Naive thymus-derived CD4-positive, alpha-beta T cell (primary cell): ENCODE data around the gene LMO7. TPM values are rescaled to one million over a fixed set of nuclear protein-coding genes. Genes with fewer than 3 reads are reported as not detected.
"Not testable (repeated sequence)": the region's sequence is repeated elsewhere in the genome, so short reads cannot be mapped to it uniquely, and the experiment has no call there.

Experiments used
- ATAC-seq: fragments of 150-1000 bp; cut with Tn5 transposase; 2 replicates; pipeline ENCODE4 v1.10.0; 2021; ENCODE audit warnings: mild to moderate bottlenecking, moderate library complexity
- CTCF ChIA-PET: fragments of 350-600 bp; sonication (Branson Sonifier 250); formaldehyde crosslinking; loops from one replicate; lab custom pipeline; 2021; ENCODE audit warnings: antibody characterized with exemption; lab: Charles Lee
- POLR2A ChIA-PET: fragments of 350-600 bp; sonication (Branson Sonifier 250); formaldehyde crosslinking; loops from one replicate; lab custom pipeline; 2021; ENCODE audit warnings: antibody characterized with exemption, inconsistent platforms; lab: Charles Lee
- DNase-seq, 9 donors: peaks; one replicate each; pipeline versions ENCODE4 v3.0.0 to v3.0.0-alpha.2; 2020 to 2022; ENCODE audit warnings: mixed read lengths in 1 of 9
- H3K27ac ChIP-seq: one replicate; pipeline ENCODE4 v1.7.0; 2013; ENCODE audit warnings: mild to moderate bottlenecking, low read depth, low read length, moderate library complexity
- H3K27me3 ChIP-seq, 2 donors: one replicate each; pipeline ENCODE4 v1.7.0; 2013; ENCODE audit warnings: low read length in 2 of 2, mild to moderate bottlenecking in 2 of 2, moderate library complexity in 2 of 2; ENCODE audit not compliant: control insufficient read depth in 2 of 2, insufficient read depth in 2 of 2
- H3K36me3 ChIP-seq, 3 experiments: 1 replicate in 2 of 3; 2 replicates in 1 of 3; pipeline ENCODE4 v1.7.0; 2013; ENCODE audit warnings: low read length in 3 of 3, mild to moderate bottlenecking in 3 of 3, moderate library complexity in 1 of 3; ENCODE audit not compliant: insufficient read depth in 3 of 3, control insufficient read depth in 2 of 3
- H3K4me1 ChIP-seq, 2 donors: one replicate each; pipeline ENCODE4 v1.7.0; 2013; ENCODE audit warnings: low read length in 2 of 2, mild to moderate bottlenecking in 2 of 2, moderate library complexity in 1 of 2; ENCODE audit not compliant: control insufficient read depth in 2 of 2, insufficient read depth in 2 of 2
- H3K4me3 ChIP-seq: 2 replicates; pipeline ENCODE4 v1.7.0; 2013; ENCODE audit warnings: mild to moderate bottlenecking, low read length
- H3K9me3 ChIP-seq, 3 experiments: 1 replicate in 2 of 3; 2 replicates in 1 of 3; pipeline ENCODE4 v1.7.0; 2013; ENCODE audit warnings: low read length in 3 of 3; ENCODE audit not compliant: control insufficient read depth in 2 of 3
- H3K27ac Mint-ChIP-seq, 9 donors: one replicate each; pipeline ENCODE4 v1.8.0; 2020 to 2022; ENCODE audit warnings: mixed read lengths in 9 of 9, mild to moderate bottlenecking in 8 of 9, moderate library complexity in 5 of 9, inconsistent platforms in 2 of 9
- H3K27me3 Mint-ChIP-seq, 5 donors: one replicate each; pipeline ENCODE4 v1.8.0; 2021 to 2022; ENCODE audit warnings: mixed read lengths in 5 of 5, mild to moderate bottlenecking in 1 of 5
- H3K36me3 Mint-ChIP-seq, 5 donors: one replicate each; pipeline ENCODE4 v1.8.0; 2020 to 2022; ENCODE audit warnings: mixed read lengths in 5 of 5, mild to moderate bottlenecking in 3 of 5, inconsistent platforms in 1 of 5
- H3K4me1 Mint-ChIP-seq, 7 donors: one replicate each; pipeline ENCODE4 v1.8.0; 2020 to 2022; ENCODE audit warnings: mixed read lengths in 7 of 7, mild to moderate bottlenecking in 3 of 7, inconsistent platforms in 1 of 7
- H3K4me3 Mint-ChIP-seq, 10 donors: one replicate each; pipeline ENCODE4 v1.8.0; 2020 to 2022; ENCODE audit warnings: mild to moderate bottlenecking in 10 of 10, mixed read lengths in 10 of 10, moderate library complexity in 6 of 10, inconsistent platforms in 2 of 10
- H3K9me3 Mint-ChIP-seq, 11 donors: one replicate each; pipeline ENCODE4 v1.8.0; 2020 to 2022; ENCODE audit warnings: mixed read lengths in 11 of 11, mild to moderate bottlenecking in 4 of 11, inconsistent platforms in 1 of 11, moderate library complexity in 1 of 11
- intact Hi-C, 2 donors: fragments of 100-400 bp; cut with micrococcal nuclease; formaldehyde crosslinking; loops; one replicate each; pipeline ENCODE4 v1.15.1; 2023
- polyA plus RNA-seq, 2 donors: library from polyadenylated mRNA; unstranded; fragments of 300-500 nt; fragmentation: Illumina TruSeq; gene quantifications; one replicate each; pipeline ENCODE4 v1.2.3, GENCODE V29; 2021
- total RNA-seq, 6 experiments: library from RNA in 5 of 6; stranded (reverse) in 5 of 6; gene quantifications; 1 replicate in 5 of 6; 2 replicates in 1 of 6; pipeline ENCODE4 v1.2.3 and lab custom pipeline; 2021 to 2026

LMO7 gene
- total and polyA plus RNA-seq, 7 experiments from 2014 or later: 18.0 to 68.1 (median 37.8) TPM

GRCh38 chr13:75793188-75793567 is 157.0 kb downstream of the LMO7 start:
- CTCF ChIA-PET, intact Hi-C loops, H3K4me3 Mint-ChIP-seq, H3K9me3 Mint-ChIP-seq, H3K27ac ChIP-seq, ATAC-seq, H3K27me3 ChIP-seq, H3K9me3 ChIP-seq, H3K4me1 ChIP-seq, DNase-seq, H3K4me3 ChIP-seq, H3K27ac Mint-ChIP-seq, H3K27me3 Mint-ChIP-seq: not testable (repeated sequence)
- Mint-ChIP-seq H3K4me1 (peaks cover 2 to 48% (median 25%) of the 10 kb centered on the region in 7 donors), H3K36me3 (peaks cover 18 to 57% (median 30%) of the 10 kb centered on the region in 5 donors)
- peaks cover 0 to 13% (median 0%) of the 10 kb centered on the region in 3 experiments for H3K36me3 ChIP-seq
- POLR2A ChIA-PET: interaction anchor here (1.1 kb wide), 1 partner anchor 32 kb away, joined by 4 read pairs; no protein-coding TSS in a partner anchor

- POLR2A ChIA-PET: no interaction called here
These were observed 158.5 kb downstream of the LMO7 start for GRCh38 chr13:75794663-75795062.

GRCh38 chr13:75795274-75795673 is 159.1 kb downstream of the LMO7 start:
- no peaks in the 10 kb centered on the region for H3K9me3 ChIP-seq
- H3K36me3 ChIP-seq: peaks cover 0 to 13% (median 0%) of the 10 kb centered on the region in 3 experiments
- H3K4me1 Mint-ChIP-seq: peaks cover 2 to 67% (median 39%) of the 10 kb centered on the region in 7 donors
- intact Hi-C loops: no loop called here
- H3K9me3 Mint-ChIP-seq: peaks cover 0 to 6% (median 0%) of the 10 kb centered on the region in 11 donors
- ATAC-seq (no peak), DNase-seq (no peak)
- no peak overlapping the region for H3K4me3 ChIP-seq
- H3K27ac Mint-ChIP-seq: peak overlapping the region in 1 of 9 donors; percentile 56
- H3K4me3 Mint-ChIP-seq: no peak overlapping the region
- no peak overlapping the region for H3K27ac ChIP-seq
- H3K27me3 Mint-ChIP-seq: no peaks in the 10 kb centered on the region
- peaks cover 0 to 6% of the 10 kb centered on the region in 2 donors for H3K4me1 ChIP-seq
- no peaks in the 10 kb centered on the region for H3K27me3 ChIP-seq
- ChIA-PET POLR2A (interaction anchor here (0.8 kb wide), 1 partner anchor 29 kb away, joined by 3 read pairs; no protein-coding TSS in a partner anchor), CTCF (interaction anchor here (1.0 kb wide), 1 partner anchor 99 kb away, joined by 6 read pairs; no protein-coding TSS in a partner anchor)
- H3K36me3 Mint-ChIP-seq: peaks cover 18 to 62% (median 38%) of the 10 kb centered on the region in 5 donors

More at GRCh38 chr13:75794663-75795062, 158.5 kb downstream of the LMO7 start:
- ATAC-seq: no peak
- DNase-seq: no peak
- Histone ChIP-seq H3K9me3 (no peaks in the 10 kb centered on the region), H3K4me1 (peaks cover 0 to 6% of the 10 kb centered on the region in 2 donors), H3K36me3 (peaks cover 0 to 13% (median 0%) of the 10 kb centered on the region in 3 experiments), H3K27ac (no peak overlapping the region), H3K4me3 (no peak overlapping the region), H3K27me3 (no peaks in the 10 kb centered on the region)
- H3K4me1 Mint-ChIP-seq: peaks cover 2 to 62% (median 34%) of the 10 kb centered on the region in 7 donors
- peaks cover 0 to 6% (median 0%) of the 10 kb centered on the region in 11 donors for H3K9me3 Mint-ChIP-seq
- no peaks in the 10 kb centered on the region for H3K27me3 Mint-ChIP-seq
- intact Hi-C loops: no loop called here
- CTCF ChIA-PET: no interaction called here
- H3K36me3 Mint-ChIP-seq: peaks cover 18 to 66% (median 38%) of the 10 kb centered on the region in 5 donors
- no peak overlapping the region for H3K4me3 Mint-ChIP-seq
- H3K27ac Mint-ChIP-seq: no peak overlapping the region

- peaks cover 3 to 69% (median 44%) of the 10 kb centered on the region in 7 donors for H3K4me1 Mint-ChIP-seq
- H3K9me3 Mint-ChIP-seq: peaks cover 0 to 6% (median 0%) of the 10 kb centered on the region in 11 donors
- Histone ChIP-seq H3K9me3 (no peaks in the 10 kb centered on the region), H3K4me1 (peaks cover 0 to 10% of the 10 kb centered on the region in 2 donors), H3K36me3 (peaks cover 0 to 13% (median 0%) of the 10 kb centered on the region in 3 experiments), H3K27me3 (no peaks in the 10 kb centered on the region), H3K27ac (no peak overlapping the region), H3K4me3 (no peak overlapping the region)
- H3K27me3 Mint-ChIP-seq: no peaks in the 10 kb centered on the region
- intact Hi-C loops: no loop called here
- H3K36me3 Mint-ChIP-seq: peaks cover 18 to 62% (median 48%) of the 10 kb centered on the region in 5 donors
- POLR2A ChIA-PET: no interaction called here
- CTCF ChIA-PET: interaction anchor here (0.7 kb wide), 1 partner anchor 53 kb away, joined by 3 read pairs; no protein-coding TSS in a partner anchor
- peak overlapping the region in 1 of 9 donors; percentile 16 for H3K27ac Mint-ChIP-seq
- DNase-seq: no peak
- no peak for ATAC-seq
- H3K4me3 Mint-ChIP-seq: no peak overlapping the region
These were observed 160.7 kb downstream of the LMO7 start for GRCh38 chr13:75796825-75797224.

GRCh38 chr13:75797239-75797638 is 161.1 kb downstream of the LMO7 start:
- Mint-ChIP-seq H3K27ac (no peak overlapping the region), H3K27me3 (no peaks in the 10 kb centered on the region), H3K9me3 (peaks cover 0 to 6% (median 0%) of the 10 kb centered on the region in 11 donors), H3K36me3 (peaks cover 15 to 59% (median 48%) of the 10 kb centered on the region in 5 donors), H3K4me3 (no peak overlapping the region), H3K4me1 (peaks cover 4 to 69% (median 43%) of the 10 kb centered on the region in 7 donors)
- intact Hi-C loops: no loop called here
- no peaks in the 10 kb centered on the region for H3K9me3 ChIP-seq
- CTCF ChIA-PET: interaction anchor here (0.5 kb wide), 1 partner anchor 120 kb away, joined by 4 read pairs; no protein-coding TSS in a partner anchor
- H3K36me3 ChIP-seq: peaks cover 0 to 13% (median 0%) of the 10 kb centered on the region in 3 experiments
- peaks cover 0 to 15% of the 10 kb centered on the region in 2 donors for H3K4me1 ChIP-seq
- ATAC-seq: no peak
- POLR2A ChIA-PET: no interaction called here
- no peaks in the 10 kb centered on the region for H3K27me3 ChIP-seq
- no peak overlapping the region for H3K27ac ChIP-seq
- DNase-seq: no peak
- no peak overlapping the region for H3K4me3 ChIP-seq

- no peak overlapping the region for H3K27ac ChIP-seq
- no peaks in the 10 kb centered on the region for H3K27me3 ChIP-seq
- intact Hi-C loops: no loop called here
- Mint-ChIP-seq H3K4me1 (peaks cover 8 to 69% (median 43%) of the 10 kb centered on the region in 7 donors), H3K36me3 (peaks cover 15 to 55% (median 46%) of the 10 kb centered on the region in 5 donors), H3K27ac (peak overlapping the region in 1 of 9 donors; percentile 42), H3K27me3 (no peaks in the 10 kb centered on the region), H3K4me3 (no peak overlapping the region), H3K9me3 (peaks cover 0 to 6% (median 0%) of the 10 kb centered on the region in 11 donors)
- ATAC-seq (no peak), DNase-seq (no peak)
- no peaks in the 10 kb centered on the region for H3K9me3 ChIP-seq
- peaks cover 0 to 13% (median 0%) of the 10 kb centered on the region in 3 experiments for H3K36me3 ChIP-seq
- no peak overlapping the region for H3K4me3 ChIP-seq
- ChIA-PET POLR2A (no interaction called here), CTCF (interaction anchor here (0.5 kb wide), 1 partner anchor 121 kb away, joined by 4 read pairs; no protein-coding TSS in a partner anchor)
- H3K4me1 ChIP-seq: peaks cover 0 to 19% of the 10 kb centered on the region in 2 donors
These were observed 161.6 kb downstream of the LMO7 start for GRCh38 chr13:75797719-75798118.
